Heart left ventricle (tissue), 13 donors: ENCODE data around the gene SIPA1.

Source experiments
- POLR2A ChIP-seq, 2 donors: fragments of 450-650 bp; IDR thresholded peaks; one replicate each; pipeline ENCODE4 v1.6.1; 2017; ENCODE audit warnings: antibody characterized with exemption in 2 of 2, mild to moderate bottlenecking in 2 of 2, moderate library complexity in 2 of 2
- TF ChIP-seq, protein P1 (sequence below), 12 donors: fragments of 200-600 bp; sonication (generic) in 4 of 12; IDR thresholded peaks; one replicate each; pipeline versions ENCODE4 v1.5.0 to v1.8.0; 2018 to 2022; ENCODE audit warnings: antibody characterized with exemption in 12 of 12, mild to moderate bottlenecking in 5 of 12
- donor health status: ischemic (EF 13 %, LVEDD 7.1; RV severe dilation, severe dysfunction).
- donor health status: DM: no; HTN: yes; CAD: no.
- donor health status: DM: no; HTN: no; CAD: no.
- donor health status: ischemic (EF 25% LVEDD 6.9; RV normal size, moderate dysfunction).
- donor health status: ischemic (EF 25% LVEDD 5.7; RV mildly dilated, moderate dysfunction).
- donor health status: ischemic (EF 35%, LVEDD 5.7; RV mildly dilated, moderate dysfunction).
- donor health status: nonischemic (EF 11% LVEDD 7.7; RV severe dilation, severe dysfunction).
- donor health status: DM: yes; HTN: yes; CAD: no.
- donor health status: PGD.
- donor health status: ischemic (EF 29% LVEDD 5.4; RV normal size, mild dysfunction).
- donor health status: nonischemic (EF 23%, LVEDD 6.1; RV moderate dilation, normal function).

DNA sequence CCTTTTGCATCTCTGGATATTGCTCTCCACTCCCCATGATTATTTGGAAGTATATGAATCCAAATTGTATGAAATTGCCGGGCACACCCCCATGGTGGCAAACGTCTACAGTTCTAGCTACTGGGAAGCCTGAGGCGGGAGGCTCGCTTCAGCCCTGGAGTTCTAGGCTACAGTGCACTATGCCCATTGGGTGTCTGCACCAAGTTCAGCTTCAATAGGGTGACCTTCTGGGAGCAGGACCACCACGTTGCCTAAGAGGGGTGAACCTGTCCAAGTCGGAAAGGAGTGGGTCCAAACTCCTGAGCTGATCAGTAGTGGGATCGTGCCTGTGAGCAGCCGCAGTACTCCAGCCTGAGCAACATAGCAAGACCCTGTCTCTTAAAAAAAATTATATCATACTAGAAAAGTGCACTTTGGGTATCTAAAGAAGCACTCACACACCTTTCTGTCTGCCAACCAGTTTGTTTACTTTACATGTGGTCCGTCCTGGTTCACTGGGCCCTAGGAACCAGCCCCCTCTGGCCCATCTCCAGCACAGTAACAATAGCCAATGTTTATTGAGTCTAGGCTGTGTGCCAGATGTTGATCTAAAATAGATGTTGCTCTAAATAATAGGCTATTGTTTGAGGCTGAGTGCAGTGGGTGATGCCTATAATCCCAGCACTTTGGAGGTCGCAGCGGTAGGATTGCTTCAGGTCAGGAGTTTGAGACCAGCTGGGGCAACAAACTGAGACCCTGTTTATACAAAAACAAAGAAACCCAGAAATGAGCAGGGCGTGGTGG lies 57.7 kb downstream of the SIPA1 start:
- TF ChIP-seq, protein P1, sequence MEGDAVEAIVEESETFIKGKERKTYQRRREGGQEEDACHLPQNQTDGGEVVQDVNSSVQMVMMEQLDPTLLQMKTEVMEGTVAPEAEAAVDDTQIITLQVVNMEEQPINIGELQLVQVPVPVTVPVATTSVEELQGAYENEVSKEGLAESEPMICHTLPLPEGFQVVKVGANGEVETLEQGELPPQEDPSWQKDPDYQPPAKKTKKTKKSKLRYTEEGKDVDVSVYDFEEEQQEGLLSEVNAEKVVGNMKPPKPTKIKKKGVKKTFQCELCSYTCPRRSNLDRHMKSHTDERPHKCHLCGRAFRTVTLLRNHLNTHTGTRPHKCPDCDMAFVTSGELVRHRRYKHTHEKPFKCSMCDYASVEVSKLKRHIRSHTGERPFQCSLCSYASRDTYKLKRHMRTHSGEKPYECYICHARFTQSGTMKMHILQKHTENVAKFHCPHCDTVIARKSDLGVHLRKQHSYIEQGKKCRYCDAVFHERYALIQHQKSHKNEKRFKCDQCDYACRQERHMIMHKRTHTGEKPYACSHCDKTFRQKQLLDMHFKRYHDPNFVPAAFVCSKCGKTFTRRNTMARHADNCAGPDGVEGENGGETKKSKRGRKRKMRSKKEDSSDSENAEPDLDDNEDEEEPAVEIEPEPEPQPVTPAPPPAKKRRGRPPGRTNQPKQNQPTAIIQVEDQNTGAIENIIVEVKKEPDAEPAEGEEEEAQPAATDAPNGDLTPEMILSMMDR (IDR thresholded peaks at IDR 0.05) = no peak
- TF ChIP-seq POLR2A (IDR thresholded peaks at IDR 0.05) = no peak
